Measurements from ENCODE around the gene SV2B.
"Not testable (repeated sequence)": the region's sequence is repeated elsewhere in the genome, so short reads cannot be mapped to it uniquely, and the experiment has no call there.

Gene SV2B

GRCh38 chr15:91099995-91100813 lies at the start of gene SV2B:
TSS of gene SV2B (plus strand) at chr15:91100257. CDS start at chr15:91226264, 126,007 bp downstream.
- DNase-seq = peak; percentile 47

GRCh38 chr15:91051248-91051647 lies 48.8 kb upstream of the SV2B start:
- DNase-seq = no peak

- DNase-seq = no peak
These were observed 45.2 kb upstream of the SV2B start for GRCh38 chr15:91054816-91055215.

- no peak for DNase-seq
These were observed 44.3 kb upstream of the SV2B start for GRCh38 chr15:91055548-91056331.

GRCh38 chr15:91061230-91061629 lies 38.8 kb upstream of the SV2B start:
- DNase-seq = no peak

- no peak for DNase-seq
These were observed 38.1 kb upstream of the SV2B start for GRCh38 chr15:91061997-91062396.

GRCh38 chr15:91065505-91065904 lies 34.6 kb upstream of the SV2B start:
- DNase-seq = no peak

- DNase-seq = no peak
These were observed 33.0 kb upstream of the SV2B start for GRCh38 chr15:91067036-91067435.

- DNase-seq = no peak
These were observed 31.6 kb upstream of the SV2B start for GRCh38 chr15:91068436-91068835.

GRCh38 chr15:91068966-91069365 lies 31.1 kb upstream of the SV2B start:
- no peak for DNase-seq

- no peak for DNase-seq
These were observed 29.2 kb upstream of the SV2B start for GRCh38 chr15:91070872-91071271.

GRCh38 chr15:91072161-91072560 lies 27.9 kb upstream of the SV2B start:
- DNase-seq = no peak

- DNase-seq = no peak
These were observed 27.0 kb upstream of the SV2B start for GRCh38 chr15:91073077-91073476.

GRCh38 chr15:91073768-91074167 lies 26.3 kb upstream of the SV2B start:
- DNase-seq = no peak

- no peak for DNase-seq
These were observed 24.3 kb upstream of the SV2B start for GRCh38 chr15:91075739-91076138.

- no peak for DNase-seq
These were observed 23.0 kb upstream of the SV2B start for GRCh38 chr15:91077029-91077428.

- DNase-seq = not testable (repeated sequence)
These were observed 6.2 kb upstream of the SV2B start for GRCh38 chr15:91093866-91094265.

GRCh38 chr15:91098451-91098850 lies 1.6 kb upstream of the SV2B start:
- DNase-seq = no peak

- DNase-seq = peak; percentile 31
These were observed 452 bp upstream of the SV2B start for GRCh38 chr15:91099616-91099994.

- DNase-seq = no peak
These were observed 954 bp downstream of the SV2B start for GRCh38 chr15:91100814-91101607.

- DNase-seq = no peak
These were observed 1.5 kb downstream of the SV2B start for GRCh38 chr15:91101608-91101920.

- DNase-seq = no peak
These were observed 2.7 kb downstream of the SV2B start for GRCh38 chr15:91102546-91103330.

- no peak for DNase-seq
These were observed 4.1 kb downstream of the SV2B start for GRCh38 chr15:91104111-91104510.

Measured in activated CD4-positive, CD25-positive, alpha-beta regulatory T cell treated with anti-CD3 and anti-CD28 coated beads, Interleukin-2, amount 50 U/mL, for 72 hours (primary cell).